Nephron progenitor cell (in vitro differentiated cells): ENCODE results near the gene POLA1.

Experiments used
- DNase-seq: peaks from one replicate; pipeline ENCODE4 v3.0.0; 2021
- H3K27ac Mint-ChIP-seq: 2 replicates; pipeline ENCODE4 v1.8.0; 2021; ENCODE audit warnings: mild to moderate bottlenecking, moderate library complexity, mixed read lengths
- H3K27me3 Mint-ChIP-seq: 2 replicates; pipeline ENCODE4 v1.8.0; 2021; ENCODE audit warnings: mild to moderate bottlenecking, low read depth, mixed read lengths; ENCODE audit not compliant: poor library complexity
- H3K36me3 Mint-ChIP-seq: 2 replicates; pipeline ENCODE4 v1.8.0; 2021; ENCODE audit warnings: low read depth, mixed read lengths
- H3K4me1 Mint-ChIP-seq: 2 replicates; pipeline ENCODE4 v1.8.0; 2021; ENCODE audit warnings: mixed read lengths
- H3K4me3 Mint-ChIP-seq: 2 replicates; pipeline ENCODE4 v1.8.0; 2021; ENCODE audit warnings: mild to moderate bottlenecking, moderate library complexity, mixed read lengths
- H3K9me3 Mint-ChIP-seq: 2 replicates; pipeline ENCODE4 v1.8.0; 2021; ENCODE audit warnings: mild to moderate bottlenecking, moderate library complexity, mixed read lengths
- TF ChIP-seq, protein P1 (sequence below): fragments of 200-600 bp; sonication (generic); IDR thresholded peaks from 2 replicates; pipeline ENCODE4 v1.5.0; 2021; ENCODE audit warnings: antibody characterized with exemption

POLA1 gene

DNA sequence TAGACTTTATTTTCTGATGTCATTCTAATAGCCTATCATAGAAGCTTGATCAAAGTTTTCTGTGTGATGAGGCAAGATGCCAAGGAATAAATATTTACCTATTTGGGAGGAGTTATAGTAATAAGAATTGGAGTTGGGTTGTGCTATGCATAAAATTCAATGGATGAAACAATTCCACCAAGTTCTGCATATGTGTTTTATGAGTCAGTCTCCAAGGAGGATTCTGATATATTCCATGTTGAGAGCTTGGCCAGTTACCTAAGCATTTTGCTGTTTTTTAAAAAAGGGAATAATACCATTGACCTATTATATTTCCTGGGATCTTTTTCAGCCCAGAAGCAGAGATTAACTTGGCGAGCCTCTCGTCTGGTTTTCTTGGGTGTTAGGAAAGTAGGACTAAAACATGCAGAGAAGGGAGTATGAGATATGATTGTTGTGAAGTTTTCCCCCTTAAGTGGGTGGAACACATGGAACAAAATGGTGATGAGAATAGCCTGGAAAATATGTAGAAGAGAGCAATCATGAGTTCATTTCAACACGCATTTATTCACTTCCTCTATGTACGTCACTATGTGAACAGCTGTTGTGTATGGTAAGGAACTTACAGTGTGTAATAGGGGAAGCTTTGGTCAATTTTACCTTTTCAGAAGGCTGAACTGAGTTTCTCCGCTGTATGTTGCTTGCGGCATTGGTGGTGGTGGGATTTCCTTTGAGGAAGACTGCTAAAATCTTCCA, 39.2 kb downstream of the POLA1 start:
- Mint-ChIP-seq H3K9me3 (no peaks in the 10 kb centered on the region), H3K36me3 (peaks cover 57% of the 10 kb centered on the region), H3K4me3 (no peak overlapping the region), H3K27me3 (no peaks in the 10 kb centered on the region), H3K4me1 (no peaks in the 10 kb centered on the region), H3K27ac (no peak overlapping the region)
- no peak for DNase-seq
- TF ChIP-seq, protein P1, sequence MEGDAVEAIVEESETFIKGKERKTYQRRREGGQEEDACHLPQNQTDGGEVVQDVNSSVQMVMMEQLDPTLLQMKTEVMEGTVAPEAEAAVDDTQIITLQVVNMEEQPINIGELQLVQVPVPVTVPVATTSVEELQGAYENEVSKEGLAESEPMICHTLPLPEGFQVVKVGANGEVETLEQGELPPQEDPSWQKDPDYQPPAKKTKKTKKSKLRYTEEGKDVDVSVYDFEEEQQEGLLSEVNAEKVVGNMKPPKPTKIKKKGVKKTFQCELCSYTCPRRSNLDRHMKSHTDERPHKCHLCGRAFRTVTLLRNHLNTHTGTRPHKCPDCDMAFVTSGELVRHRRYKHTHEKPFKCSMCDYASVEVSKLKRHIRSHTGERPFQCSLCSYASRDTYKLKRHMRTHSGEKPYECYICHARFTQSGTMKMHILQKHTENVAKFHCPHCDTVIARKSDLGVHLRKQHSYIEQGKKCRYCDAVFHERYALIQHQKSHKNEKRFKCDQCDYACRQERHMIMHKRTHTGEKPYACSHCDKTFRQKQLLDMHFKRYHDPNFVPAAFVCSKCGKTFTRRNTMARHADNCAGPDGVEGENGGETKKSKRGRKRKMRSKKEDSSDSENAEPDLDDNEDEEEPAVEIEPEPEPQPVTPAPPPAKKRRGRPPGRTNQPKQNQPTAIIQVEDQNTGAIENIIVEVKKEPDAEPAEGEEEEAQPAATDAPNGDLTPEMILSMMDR: no peak

DNA sequence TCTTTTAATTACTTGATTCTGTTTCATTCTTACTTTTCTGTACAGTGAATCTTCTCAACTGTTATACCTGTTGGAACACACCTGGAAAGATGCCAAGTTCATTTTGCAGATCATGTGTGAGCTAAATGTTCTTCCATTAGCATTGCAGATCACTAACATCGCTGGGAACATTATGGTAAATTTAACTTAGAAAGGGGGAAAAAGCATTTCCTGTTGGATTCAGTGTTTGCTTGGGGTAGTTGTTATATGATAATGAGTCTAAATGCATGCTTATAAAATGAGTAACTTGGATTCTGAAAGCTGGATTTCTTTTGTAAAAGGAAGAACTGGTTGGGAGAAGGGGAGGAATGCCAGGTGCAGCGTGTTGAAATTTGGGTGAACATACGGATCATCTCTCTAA, 47.6 kb downstream of the POLA1 start:
- no peak overlapping the region for H3K4me3 Mint-ChIP-seq
- H3K27ac Mint-ChIP-seq: no peak overlapping the region
- TF ChIP-seq, protein P1: no peak
- H3K36me3 Mint-ChIP-seq: peaks cover 50% of the 10 kb centered on the region
- H3K4me1 Mint-ChIP-seq: no peaks in the 10 kb centered on the region
- DNase-seq: no peak
- no peaks in the 10 kb centered on the region for H3K27me3 Mint-ChIP-seq
- no peaks in the 10 kb centered on the region for H3K9me3 Mint-ChIP-seq

DNA sequence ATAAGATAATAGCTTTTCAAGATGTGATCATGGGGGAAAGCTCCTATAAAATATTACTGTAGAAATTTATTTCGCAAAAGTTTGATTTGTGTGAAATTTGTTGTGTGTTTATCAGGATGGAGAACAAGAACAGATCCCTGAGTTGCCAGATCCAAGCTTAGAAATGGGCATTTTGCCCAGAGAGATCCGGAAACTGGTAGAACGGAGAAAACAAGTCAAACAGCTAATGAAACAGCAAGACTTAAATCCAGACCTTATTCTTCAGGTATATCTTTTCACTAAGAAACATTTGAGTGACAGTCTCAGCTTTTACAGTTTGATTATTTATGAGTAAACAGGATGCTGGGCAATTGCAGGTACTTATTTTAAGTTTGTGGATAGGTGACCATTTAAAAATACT, 54.5 kb downstream of the POLA1 start:
- H3K9me3 Mint-ChIP-seq: no peaks in the 10 kb centered on the region
- TF ChIP-seq, protein P1: no peak
- H3K4me1 Mint-ChIP-seq: no peaks in the 10 kb centered on the region
- no peak overlapping the region for H3K27ac Mint-ChIP-seq
- no peak for DNase-seq
- no peak overlapping the region for H3K4me3 Mint-ChIP-seq
- H3K27me3 Mint-ChIP-seq: no peaks in the 10 kb centered on the region
- peaks cover 52% of the 10 kb centered on the region for H3K36me3 Mint-ChIP-seq

DNA sequence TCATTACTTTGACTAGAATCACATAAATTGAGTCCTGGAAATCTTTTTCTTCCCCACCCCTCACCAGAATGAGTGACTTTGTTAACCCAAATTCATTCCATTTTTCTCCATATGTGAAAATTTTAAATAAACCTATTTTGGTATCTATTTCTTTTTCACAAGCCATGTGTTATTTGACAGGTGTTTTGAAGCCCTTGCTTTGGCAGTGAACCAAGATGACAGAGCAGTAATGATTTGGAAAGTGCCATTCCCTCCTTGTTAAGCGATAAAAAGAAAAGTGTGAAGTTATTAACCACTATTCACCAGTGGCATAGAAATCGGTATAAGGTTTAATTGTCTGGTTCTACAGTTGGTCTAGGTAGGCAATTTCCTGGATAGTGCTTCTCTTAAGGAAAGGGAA, 66.1 kb downstream of the POLA1 start:
- TF ChIP-seq, protein P1: no peak
- Mint-ChIP-seq H3K27ac (no peak overlapping the region), H3K36me3 (peaks cover 78% of the 10 kb centered on the region), H3K4me3 (no peak overlapping the region), H3K9me3 (no peaks in the 10 kb centered on the region), H3K27me3 (no peaks in the 10 kb centered on the region), H3K4me1 (peaks cover 29% of the 10 kb centered on the region)
- DNase-seq: no peak

DNA sequence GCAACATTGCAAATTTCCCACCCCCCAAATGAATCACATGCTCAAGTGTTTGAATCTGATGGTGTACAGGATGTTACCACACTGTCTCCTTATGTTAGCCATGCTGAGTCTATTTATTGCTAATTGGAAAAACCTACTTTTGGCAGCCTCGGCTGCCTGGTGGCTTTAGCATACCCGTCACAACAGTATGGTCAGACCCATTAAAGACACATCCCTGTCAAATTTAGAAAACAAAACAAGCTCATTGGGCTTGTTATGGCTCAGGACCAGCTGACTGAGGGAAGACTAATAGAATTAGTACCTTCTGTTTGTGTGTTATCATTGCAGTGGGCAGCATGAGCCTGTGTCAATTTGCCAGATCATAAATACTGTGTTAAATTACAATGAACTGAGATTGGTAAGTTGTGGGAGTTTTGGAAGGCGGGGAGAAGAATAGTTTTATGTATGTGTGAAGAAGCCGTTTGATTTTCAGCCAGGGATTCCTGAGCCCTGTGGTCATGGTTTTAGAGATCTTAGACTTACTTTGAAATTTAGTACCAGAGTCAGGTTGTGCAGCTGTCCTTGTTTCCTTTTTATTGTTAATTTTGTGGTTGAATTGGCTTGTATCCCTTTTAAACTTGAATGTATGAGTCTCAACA, 66.8 kb downstream of the POLA1 start:
- H3K27ac Mint-ChIP-seq: peak overlapping the region; percentile 0
- TF ChIP-seq, protein P1: no peak
- H3K36me3 Mint-ChIP-seq: peaks cover 80% of the 10 kb centered on the region
- DNase-seq: no peak
- H3K9me3 Mint-ChIP-seq: no peaks in the 10 kb centered on the region
- no peak overlapping the region for H3K4me3 Mint-ChIP-seq
- H3K27me3 Mint-ChIP-seq: no peaks in the 10 kb centered on the region
- peaks cover 29% of the 10 kb centered on the region for H3K4me1 Mint-ChIP-seq

DNA sequence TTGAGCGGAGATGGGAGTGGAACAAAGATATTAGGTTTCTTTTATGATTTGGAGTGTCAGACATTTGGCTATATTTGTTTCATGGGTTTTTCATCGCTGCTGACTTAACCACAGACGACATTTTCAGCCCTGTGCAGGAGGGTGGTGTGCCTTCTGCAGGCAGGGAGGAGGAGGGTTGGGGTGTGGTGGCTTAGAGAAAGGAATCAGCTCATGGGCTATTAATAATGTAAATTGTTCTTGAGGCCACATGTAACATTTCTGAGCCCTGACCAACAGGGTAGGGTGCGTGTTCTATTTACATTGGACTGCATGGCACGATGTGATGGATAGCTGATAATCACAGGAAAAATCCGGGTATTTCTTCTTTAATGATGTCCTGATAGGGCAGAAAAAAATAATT, 67.6 kb downstream of the POLA1 start:
- H3K9me3 Mint-ChIP-seq: no peaks in the 10 kb centered on the region
- TF ChIP-seq, protein P1: no peak
- H3K4me3 Mint-ChIP-seq: no peak overlapping the region
- H3K27me3 Mint-ChIP-seq: no peaks in the 10 kb centered on the region
- no peak for DNase-seq
- peaks cover 29% of the 10 kb centered on the region for H3K4me1 Mint-ChIP-seq
- peaks cover 81% of the 10 kb centered on the region for H3K36me3 Mint-ChIP-seq
- peak overlapping the region; percentile 69 for H3K27ac Mint-ChIP-seq
